ENCODE results near the gene RYR2.

- TF ChIP-seq GATA3 (IDR thresholded peaks at IDR 0.05; ENCODE audit: low read depth, low read length) = no peak
- no peak for TF ChIP-seq GATA2 (IDR thresholded peaks at IDR 0.05; ENCODE audit: low read depth, low read length)
Measured at GRCh38 chr1:237670302-237670701, 628.3 kb downstream of the RYR2 start.

All from SH-SY5Y (cell line).